Activated naive CD4-positive, alpha-beta T cell (primary cell): ENCODE measurements around the gene KCNJ9.
"Not testable (repeated sequence)": the region's sequence is repeated elsewhere in the genome, so short reads cannot be mapped to it uniquely, and the experiment has no call there.

ENCODE experiments used
- DNase-seq, 4 experiments: peaks; one replicate each; lab custom pipeline; 2025; lab: John Stamatoyannopoulos, UW

The KCNJ9 gene

GRCh38 chr1:160103658-160104408 is 22.5 kb downstream of the KCNJ9 start:
- no peak for DNase-seq

GRCh38 chr1:160104486-160104885 is 23.1 kb downstream of the KCNJ9 start:
- no peak for DNase-seq

- no peak for DNase-seq
Measured at GRCh38 chr1:160105155-160105554, 23.8 kb downstream of the KCNJ9 start.

- DNase-seq, result no peak
Measured at GRCh38 chr1:160107512-160107911, 26.2 kb downstream of the KCNJ9 start.

- DNase-seq, result no peak
Measured at GRCh38 chr1:160108888-160109662, 27.7 kb downstream of the KCNJ9 start.

GRCh38 chr1:160109686-160110085 is 28.3 kb downstream of the KCNJ9 start:
- no peak for DNase-seq

GRCh38 chr1:160111462-160111861 is 30.1 kb downstream of the KCNJ9 start:
- not testable (repeated sequence) for DNase-seq

- DNase-seq, result no peak
Measured at GRCh38 chr1:160112357-160112756, 31.0 kb downstream of the KCNJ9 start.

- DNase-seq, result no peak
Measured at GRCh38 chr1:160113407-160113806, 32.1 kb downstream of the KCNJ9 start.

GRCh38 chr1:160114085-160114484 is 32.7 kb downstream of the KCNJ9 start:
- no peak for DNase-seq

GRCh38 chr1:160115545-160116282 is 34.4 kb downstream of the KCNJ9 start, which contains the start of gene ATP1A2:
Gene ATP1A2, plus strand, starts transcription at chr1:160115759. Its CDS starts 103 bp downstream, at chr1:160115862.
- DNase-seq, result no peak

GRCh38 chr1:160116283-160117147 is 35.2 kb downstream of the KCNJ9 start:
- DNase-seq, result no peak

GRCh38 chr1:160117300-160117699 is 36.0 kb downstream of the KCNJ9 start:
- no peak for DNase-seq

GRCh38 chr1:160117709-160118183 is 36.4 kb downstream of the KCNJ9 start:
- no peak for DNase-seq

- no peak for DNase-seq
Measured at GRCh38 chr1:160118928-160119327, 37.6 kb downstream of the KCNJ9 start.

- no peak for DNase-seq
Measured at GRCh38 chr1:160120797-160121196, 39.5 kb downstream of the KCNJ9 start.

GRCh38 chr1:160121388-160121787 is 40.0 kb downstream of the KCNJ9 start:
- no peak for DNase-seq

GRCh38 chr1:160122978-160123495 is 41.7 kb downstream of the KCNJ9 start:
- no peak for DNase-seq

GRCh38 chr1:160123726-160124125 is 42.4 kb downstream of the KCNJ9 start:
- no peak for DNase-seq

GRCh38 chr1:160124705-160125478 is 43.6 kb downstream of the KCNJ9 start:
- no peak for DNase-seq
